ENCODE measurements around the gene DENND4B.
A peak's percentile ranks its signal among the peaks of the same experiment; 100 is the strongest.

DENND4B gene

GRCh38 chr1:153882296-153882912 lies 64.1 kb downstream of the DENND4B start:
- DNase-seq (ENCODE audit: low read depth in 2 of 2): no peak

- no peak for DNase-seq (ENCODE audit: low read depth in 2 of 2)
These were observed 64.8 kb downstream of the DENND4B start for GRCh38 chr1:153881751-153882150.

DNA sequence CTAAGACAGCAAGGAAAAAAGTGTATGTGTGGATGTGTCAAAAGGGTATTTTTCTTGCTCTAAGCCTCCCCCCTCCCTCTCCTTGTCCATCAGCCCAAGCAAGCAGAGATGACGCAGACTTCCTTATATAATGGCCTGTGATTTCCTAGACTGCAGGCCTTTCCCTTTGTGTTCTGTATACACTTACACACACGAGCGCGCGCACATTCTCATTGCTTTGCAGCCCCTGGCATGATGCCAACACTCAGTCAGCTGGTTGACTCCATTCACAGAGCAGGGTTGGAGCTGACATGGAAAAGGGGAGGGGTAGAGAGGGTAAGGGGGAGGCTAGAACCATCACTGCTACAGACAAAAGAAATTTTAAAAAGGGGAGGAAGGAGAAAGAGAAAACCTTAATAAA lies 65.6 kb downstream of the DENND4B start:
- peak in 1 of 2 experiments; percentile 10 for DNase-seq (ENCODE audit: low read depth in 2 of 2)

- no peak for DNase-seq (ENCODE audit: low read depth in 2 of 2)
These were observed 66.5 kb downstream of the DENND4B start for GRCh38 chr1:153880024-153880423.

Measured in stimulated activated CD4-positive, alpha-beta T cell treated with anti-CD3 and anti-CD28 coated beads, Interleukin-12 subunit alpha, Interleukin-12 subunit beta, amount 100 ng/mL, for 24 hours (primary cell).